Stimulated activated CD8-positive, alpha-beta memory T cell treated with anti-CD3 and anti-CD28 coated beads, Interleukin-12 subunit alpha, Interleukin-12 subunit beta, amount 100 ng/mL, for 1 hour (primary cell): ENCODE results near the gene EXOC4.
"Not testable (repeated sequence)": the region's sequence is repeated elsewhere in the genome, so short reads cannot be mapped to it uniquely, and the experiment has no call there.

Experiments
- DNase-seq: peaks from one replicate; pipeline ENCODE4 v3.0.0-alpha.2; 2020; ENCODE audit warnings: low read depth

Gene EXOC4

GRCh38 chr7:133873631-133874030 is 620.8 kb downstream of the EXOC4 start:
- DNase-seq = no peak

GRCh38 chr7:133883591-133883990 is 630.7 kb downstream of the EXOC4 start:
- DNase-seq = no peak

- no peak for DNase-seq
These were observed 632.3 kb downstream of the EXOC4 start for GRCh38 chr7:133885213-133885612.

GRCh38 chr7:133886086-133886485 is 633.2 kb downstream of the EXOC4 start:
- no peak for DNase-seq

- DNase-seq = no peak
These were observed 633.9 kb downstream of the EXOC4 start for GRCh38 chr7:133886797-133887196.

- no peak for DNase-seq
These were observed 634.6 kb downstream of the EXOC4 start for GRCh38 chr7:133887459-133887858.

- no peak for DNase-seq
These were observed 635.4 kb downstream of the EXOC4 start for GRCh38 chr7:133888061-133888930.

- DNase-seq = no peak
These were observed 651.9 kb downstream of the EXOC4 start for GRCh38 chr7:133904776-133905175.

- DNase-seq = not testable (repeated sequence)
These were observed 653.7 kb downstream of the EXOC4 start for GRCh38 chr7:133906553-133906952.

GRCh38 chr7:133910761-133911160 is 657.9 kb downstream of the EXOC4 start:
- no peak for DNase-seq

- DNase-seq = no peak
These were observed 658.8 kb downstream of the EXOC4 start for GRCh38 chr7:133911724-133912123.

GRCh38 chr7:133912916-133913697 is 660.2 kb downstream of the EXOC4 start:
- no peak for DNase-seq

- no peak for DNase-seq
These were observed 663.7 kb downstream of the EXOC4 start for GRCh38 chr7:133916621-133917020.

- no peak for DNase-seq
These were observed 666.9 kb downstream of the EXOC4 start for GRCh38 chr7:133919810-133920209.

GRCh38 chr7:133921635-133922182 is 668.8 kb downstream of the EXOC4 start:
- DNase-seq = no peak

- no peak for DNase-seq
These were observed 671.1 kb downstream of the EXOC4 start for GRCh38 chr7:133923974-133924373.

- DNase-seq = no peak
These were observed 678.2 kb downstream of the EXOC4 start for GRCh38 chr7:133931053-133931452.

GRCh38 chr7:133932591-133932990 is 679.7 kb downstream of the EXOC4 start:
- DNase-seq = no peak

- no peak for DNase-seq
These were observed 681.5 kb downstream of the EXOC4 start for GRCh38 chr7:133934262-133934976.

- no peak for DNase-seq
These were observed 682.1 kb downstream of the EXOC4 start for GRCh38 chr7:133934977-133935330.

- no peak for DNase-seq
These were observed 683.2 kb downstream of the EXOC4 start for GRCh38 chr7:133936074-133936473.

GRCh38 chr7:133937786-133938185 is 684.9 kb downstream of the EXOC4 start:
- no peak for DNase-seq
